PC-3 (cell line): ENCODE results near the gene FIGLA. TPM values are rescaled to one million over a fixed set of nuclear protein-coding genes. Genes with fewer than 3 reads are reported as not detected.

Experiments used
- ATAC-seq: fragments of 200-7000 bp; cut with Tn5 transposase; 2 replicates; pipeline ENCODE4 v1.9.1; 2020; ENCODE audit warnings: mild to moderate bottlenecking, moderate library complexity
- BruUV-seq: library from RNA; stranded (reverse); fragments of 400-500 nt; replicated peaks from 2 replicates; lab custom pipeline; 2021; lab: Mats Ljungman, UMichigan
- CTCF ChIA-PET: fragments of 300-600 bp; sonication (Branson Sonifier 250); formaldehyde crosslinking; loops from one replicate; lab custom pipeline; 2022; ENCODE audit warnings: antibody characterized with exemption; lab: Charles Lee
- POLR2A ChIA-PET: fragments of 300-600 bp; sonication (Branson Sonifier 250); formaldehyde crosslinking; loops from one replicate; lab custom pipeline; 2022; ENCODE audit warnings: antibody characterized with exemption; ENCODE audit not compliant: unreplicated experiment; lab: Charles Lee
- DNase-seq: peaks from one replicate; pipeline ENCODE4 v3.0.0-alpha.2; 2015
- H2AFZ ChIP-seq: fragments of 300-600 bp; sonication (generic); 2 replicates; pipeline ENCODE4 v1.6.0; 2016; ENCODE audit warnings: antibody characterized with exemption, low read length
- H3F3A ChIP-seq: fragments of 300-600 bp; sonication (generic); one replicate; pipeline ENCODE4 v1.6.0; 2017; ENCODE audit warnings: antibody characterized with exemption, low read length, control low read depth, mild to moderate bottlenecking; ENCODE audit not compliant: unreplicated experiment
- H3K27ac ChIP-seq: fragments of 300-600 bp; sonication (generic); 2 replicates; pipeline ENCODE4 v1.5.1; 2016; ENCODE audit warnings: mild to moderate bottlenecking, low read length
- H3K27me3 ChIP-seq: fragments of 300-600 bp; sonication (generic); 2 replicates; pipeline ENCODE4 v1.6.1; 2016; ENCODE audit warnings: low read length, mixed read lengths
- H3K36me3 ChIP-seq: fragments of 300-600 bp; sonication (generic); 2 replicates; pipeline ENCODE4 v1.6.1; 2016; ENCODE audit warnings: low read depth, mixed run types, low read length, mixed read lengths
- H3K4me1 ChIP-seq: fragments of 300-600 bp; sonication (generic); 2 replicates; pipeline ENCODE4 v1.5.1; 2016; ENCODE audit warnings: low read length; ENCODE audit not compliant: insufficient read depth
- H3K4me2 ChIP-seq: fragments of 300-600 bp; sonication (generic); 2 replicates; pipeline ENCODE4 v1.6.0; 2016; ENCODE audit warnings: low read length
- H3K4me3 ChIP-seq: fragments of 300-600 bp; sonication (generic); 2 replicates; pipeline ENCODE4 v1.5.1; 2016; ENCODE audit warnings: mild to moderate bottlenecking, low read length, mixed read lengths
- H3K79me2 ChIP-seq: fragments of 300-600 bp; sonication (generic); 2 replicates; pipeline ENCODE4 v1.6.1; 2017; ENCODE audit warnings: low read length, mixed read lengths
- H3K9ac ChIP-seq: fragments of 300-600 bp; sonication (generic); 2 replicates; pipeline ENCODE4 v1.6.0; 2016; ENCODE audit warnings: mild to moderate bottlenecking, low read length
- H3K9me2 ChIP-seq: fragments of 300-600 bp; sonication (generic); replicated peaks from 2 replicates; pipeline ENCODE4 v1.6.1; 2016; ENCODE audit warnings: mixed run types, low read length, mixed read lengths
- H3K9me3 ChIP-seq: fragments of 300-600 bp; sonication (generic); 2 replicates; pipeline ENCODE4 v1.6.1; 2016; ENCODE audit warnings: low read length, mixed read lengths
- H4K20me1 ChIP-seq: fragments of 300-600 bp; sonication (generic); 2 replicates; pipeline ENCODE4 v1.6.1; 2016; ENCODE audit warnings: low read length, mixed read lengths
- CTCF ChIP-seq: fragments of 300-600 bp; sonication (generic); conservative IDR thresholded peaks from 2 replicates; pipeline ENCODE4 v1.5.1; 2017; ENCODE audit warnings: antibody characterized with exemption, low read depth, mild to moderate bottlenecking, low read length
- EZH2 ChIP-seq: fragments of 300-600 bp; sonication (generic); IDR thresholded peaks from one replicate; pipeline ENCODE4 v1.6.1; 2017; ENCODE audit warnings: antibody characterized with exemption, mild to moderate bottlenecking, low read length; ENCODE audit not compliant: unreplicated experiment
- EZH2phosphoT487 ChIP-seq: fragments of 300-600 bp; sonication (generic); IDR thresholded peaks from 2 replicates; pipeline ENCODE4 v1.6.1; 2018; ENCODE audit warnings: mild to moderate bottlenecking, antibody characterized with exemption, low read length, borderline replicate concordance
- intact Hi-C: fragments of 100-400 bp; cut with micrococcal nuclease; formaldehyde crosslinking; loops from 2 replicates; pipeline ENCODE4 v1.9.0; 2023
- total RNA-seq: library from RNA; depleted of rRNA; stranded (reverse); fragments of >200 nt; gene quantifications from 2 replicates; pipeline ENCODE4 v1.2.3, GENCODE V29; 2014

The FIGLA gene
- total RNA-seq, 1 experiment from 2014 or later: not detected

GRCh38 chr2:70793450-70793849 lies 3.0 kb upstream of the FIGLA start:
- intact Hi-C loops: no loop called here
- no peaks in the 10 kb centered on the region for H3K9me3 ChIP-seq
- peaks cover 59% of the 10 kb centered on the region for H3K27me3 ChIP-seq
- H3K9ac ChIP-seq: no peak overlapping the region
- H4K20me1 ChIP-seq: no peaks in the 10 kb centered on the region
- TF ChIP-seq EZH2: no peak
- TF ChIP-seq CTCF: no peak
- TF ChIP-seq EZH2phosphoT487: no peak
- no peaks in the 10 kb centered on the region for H3K4me1 ChIP-seq
- no peaks in the 10 kb centered on the region for H3K36me3 ChIP-seq
- BruUV-seq: no TSS peak
- no peak overlapping the region for H3K4me3 ChIP-seq
- ATAC-seq (no peak), DNase-seq (no peak)
- ChIA-PET CTCF (no interaction called here), POLR2A (no interaction called here)
- H2AFZ ChIP-seq: no peak overlapping the region
- no peaks in the 10 kb centered on the region for H3F3A ChIP-seq
- no peaks in the 10 kb centered on the region for H3K9me2 ChIP-seq
- H3K27ac ChIP-seq: no peak overlapping the region
- no peak overlapping the region for H3K4me2 ChIP-seq
- H3K79me2 ChIP-seq: no peaks in the 10 kb centered on the region

GRCh38 chr2:70789304-70790135 lies 923 bp downstream of the FIGLA start:
- TF ChIP-seq CTCF (peak; percentile 84), EZH2phosphoT487 (no peak)
- DNase-seq: peak; percentile 73
- H3K27ac ChIP-seq: no peak overlapping the region

More at GRCh38 chr2:70789304-70790135, 923 bp downstream of the FIGLA start:
- Histone ChIP-seq H3K79me2 (no peaks in the 10 kb centered on the region), H3K9me2 (no peaks in the 10 kb centered on the region), H3K27me3 (peaks cover 58% of the 10 kb centered on the region), H3K4me1 (no peaks in the 10 kb centered on the region), H2AFZ (peak overlapping the region; percentile 50), H3F3A (no peaks in the 10 kb centered on the region), H3K9me3 (no peaks in the 10 kb centered on the region), H3K4me3 (peak overlapping the region; percentile 29), H3K4me2 (peak overlapping the region; percentile 64), H3K9ac (no peak overlapping the region), H3K36me3 (no peaks in the 10 kb centered on the region), H4K20me1 (no peaks in the 10 kb centered on the region)
- peak; percentile 90 for ATAC-seq
- CTCF ChIA-PET: interaction anchor here (0.8 kb wide), 1 partner anchor 159 kb away, joined by 3 read pairs; no protein-coding TSS in a partner anchor
- BruUV-seq: no TSS peak
- intact Hi-C loops: loop anchor here (5.0 to 10.0 kb wide), 3 partner anchors 73 to 485 kb away; partner anchors contain the start of gene FAM136A
- POLR2A ChIA-PET: no interaction called here
